ENCODE measurements around the gene GLCCI1.

GRCh38 chr7:7989616-7990440 lies 21.2 kb downstream of the GLCCI1 start:
- TF ChIP-seq CHD4 (IDR thresholded peaks at IDR 0.05; ENCODE audit: borderline replicate concordance) = no peak
- TF ChIP-seq, protein P1, sequence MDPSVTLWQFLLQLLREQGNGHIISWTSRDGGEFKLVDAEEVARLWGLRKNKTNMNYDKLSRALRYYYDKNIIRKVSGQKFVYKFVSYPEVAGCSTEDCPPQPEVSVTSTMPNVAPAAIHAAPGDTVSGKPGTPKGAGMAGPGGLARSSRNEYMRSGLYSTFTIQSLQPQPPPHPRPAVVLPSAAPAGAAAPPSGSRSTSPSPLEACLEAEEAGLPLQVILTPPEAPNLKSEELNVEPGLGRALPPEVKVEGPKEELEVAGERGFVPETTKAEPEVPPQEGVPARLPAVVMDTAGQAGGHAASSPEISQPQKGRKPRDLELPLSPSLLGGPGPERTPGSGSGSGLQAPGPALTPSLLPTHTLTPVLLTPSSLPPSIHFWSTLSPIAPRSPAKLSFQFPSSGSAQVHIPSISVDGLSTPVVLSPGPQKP (IDR thresholded peaks at IDR 0.05; ENCODE audit: low read depth, low read length) = no peak
- no peak for TF ChIP-seq MAX (IDR thresholded peaks at IDR 0.05)
- TF ChIP-seq CTCF (IDR thresholded peaks at IDR 0.05) = no peak
- no peak for TF ChIP-seq SMC3 (IDR thresholded peaks at IDR 0.05)
- no peak for TF ChIP-seq POLR2A (IDR thresholded peaks at IDR 0.05; ENCODE audit: low read length)
